ENCODE data around the gene PIK3R4.

- no peak for TF ChIP-seq CTCF (conservative IDR thresholded peaks at IDR 0.05; ENCODE audit: low read depth, low read length)
- no peak for TF ChIP-seq EZH2 (IDR thresholded peaks at IDR 0.05; ENCODE audit: borderline replicate concordance, low read depth, low read length, poor library complexity, severe bottlenecking)
These were observed 11.1 kb upstream of the PIK3R4 start for GRCh38 chr3:130757611-130758150.
